Limb (tissue), 2 donors: ENCODE data around the gene PPM1H.

Source experiments
- DNase-seq, 2 donors: peaks; one replicate each; pipeline ENCODE4 v3.0.0-alpha.2; 2016; ENCODE audit errors: extremely low spot score in 2 of 2

Gene PPM1H

DNA sequence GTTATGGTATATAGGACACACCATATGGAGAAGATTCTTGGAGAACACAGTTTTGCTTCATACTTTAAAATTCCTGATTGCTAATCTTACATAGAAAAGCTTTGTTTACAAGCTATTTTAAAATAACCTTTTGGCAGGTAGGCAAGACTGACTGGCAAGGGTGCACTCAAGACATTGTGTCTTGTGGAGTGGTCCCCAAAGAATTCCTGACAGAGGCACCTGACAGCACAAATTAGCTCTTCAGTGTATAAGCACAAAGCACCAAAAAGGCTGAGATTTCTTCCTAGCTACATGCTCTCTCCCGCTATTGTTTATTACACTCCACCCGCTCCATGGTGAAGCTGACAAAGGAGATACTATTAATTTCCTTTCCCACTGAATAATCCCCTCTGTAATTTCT lies 329.0 kb downstream of the PPM1H start:
- no peak for DNase-seq

DNA sequence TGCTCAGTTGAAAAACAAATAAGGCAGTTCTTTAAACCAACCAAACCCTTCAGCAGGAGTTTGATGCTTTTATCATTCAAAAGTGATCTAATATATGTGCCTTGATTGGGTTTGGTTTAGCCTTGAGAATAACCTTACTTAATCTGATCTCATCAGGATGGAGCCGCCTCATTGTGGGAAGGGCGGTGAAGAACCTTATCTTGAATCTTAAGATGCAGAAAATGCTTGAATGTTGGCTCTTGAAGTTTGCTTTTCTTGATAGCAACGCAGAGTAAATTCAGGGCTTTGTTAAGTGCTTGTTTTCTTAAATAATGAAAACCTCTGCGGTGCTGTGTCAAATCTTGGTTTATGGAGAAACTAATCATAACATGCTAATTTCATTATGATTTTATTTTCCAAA lies 330.1 kb downstream of the PPM1H start:
- no peak for DNase-seq

DNA sequence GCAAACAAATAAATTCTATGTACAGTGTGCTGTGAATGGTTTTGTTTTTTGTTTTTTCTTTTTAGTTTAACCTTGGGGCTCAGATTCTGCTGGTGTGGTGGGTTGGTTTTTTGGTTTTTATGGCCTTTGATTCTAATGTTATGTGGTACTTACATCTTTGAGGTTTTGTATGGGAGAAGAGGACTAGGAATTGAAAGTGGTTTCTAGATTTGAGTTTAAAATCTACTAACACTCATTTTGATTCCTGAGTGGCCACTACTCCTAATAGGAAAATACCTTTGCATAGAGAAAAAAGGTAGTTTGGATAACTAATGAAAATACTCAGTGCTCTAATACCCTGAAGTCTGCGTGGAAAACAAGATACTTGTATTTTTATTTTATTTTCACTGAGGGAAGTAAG lies 330.6 kb downstream of the PPM1H start:
- no peak for DNase-seq

DNA sequence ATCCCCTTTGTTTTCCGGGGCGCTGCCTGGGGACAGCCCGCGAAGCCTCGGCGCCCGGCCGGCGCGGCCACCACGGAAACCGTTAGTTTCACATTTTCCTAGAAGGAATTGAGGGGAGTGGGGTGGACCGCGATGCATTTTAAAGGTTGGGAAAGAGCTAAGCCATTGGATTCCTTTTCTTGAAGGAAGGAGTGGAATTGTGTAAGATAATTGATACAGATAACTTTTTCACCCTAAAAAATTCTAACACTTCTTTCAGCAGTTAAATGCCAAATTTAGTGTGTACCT lies 331.2 kb downstream of the PPM1H start:
- DNase-seq = no peak

DNA sequence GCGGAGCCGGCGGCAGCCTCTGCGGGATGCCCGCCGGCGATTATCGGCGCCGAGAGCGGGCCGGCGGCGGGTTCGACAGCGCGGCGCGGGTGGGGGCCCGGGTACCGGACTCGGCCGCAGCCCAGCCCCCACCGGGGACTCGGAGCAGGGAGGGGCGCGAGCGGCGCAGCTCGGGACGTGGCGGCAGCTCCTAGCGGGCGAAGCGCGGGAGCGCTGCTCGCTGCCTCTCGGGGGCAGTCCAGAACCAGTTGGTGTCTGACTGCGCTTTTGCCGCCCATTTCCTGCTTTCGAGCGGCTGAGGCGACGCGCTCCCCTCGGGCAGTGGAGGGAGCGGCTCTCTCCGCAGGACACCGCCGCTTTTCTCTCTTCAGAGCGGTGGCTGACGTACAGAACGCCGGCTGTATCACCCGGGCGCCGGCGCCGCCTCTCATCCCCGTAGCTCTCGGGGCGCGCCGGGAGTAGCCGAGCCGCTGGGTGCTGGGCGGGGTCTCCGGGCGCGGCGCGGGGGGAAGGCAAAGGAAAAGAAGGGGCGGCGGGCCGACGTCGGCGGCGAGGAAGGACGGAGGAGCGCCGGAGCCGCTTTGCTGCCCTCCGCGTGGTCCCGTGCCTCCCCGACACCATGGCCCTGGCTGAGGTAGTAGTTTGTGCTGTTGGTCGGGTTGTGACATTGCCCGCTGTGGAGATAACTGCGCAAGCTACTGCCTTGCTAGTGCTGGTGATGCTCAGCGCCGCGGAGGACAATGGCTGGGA lies 331.7 kb downstream of the PPM1H start:
- DNase-seq = peak; percentile 89 to 91

DNA sequence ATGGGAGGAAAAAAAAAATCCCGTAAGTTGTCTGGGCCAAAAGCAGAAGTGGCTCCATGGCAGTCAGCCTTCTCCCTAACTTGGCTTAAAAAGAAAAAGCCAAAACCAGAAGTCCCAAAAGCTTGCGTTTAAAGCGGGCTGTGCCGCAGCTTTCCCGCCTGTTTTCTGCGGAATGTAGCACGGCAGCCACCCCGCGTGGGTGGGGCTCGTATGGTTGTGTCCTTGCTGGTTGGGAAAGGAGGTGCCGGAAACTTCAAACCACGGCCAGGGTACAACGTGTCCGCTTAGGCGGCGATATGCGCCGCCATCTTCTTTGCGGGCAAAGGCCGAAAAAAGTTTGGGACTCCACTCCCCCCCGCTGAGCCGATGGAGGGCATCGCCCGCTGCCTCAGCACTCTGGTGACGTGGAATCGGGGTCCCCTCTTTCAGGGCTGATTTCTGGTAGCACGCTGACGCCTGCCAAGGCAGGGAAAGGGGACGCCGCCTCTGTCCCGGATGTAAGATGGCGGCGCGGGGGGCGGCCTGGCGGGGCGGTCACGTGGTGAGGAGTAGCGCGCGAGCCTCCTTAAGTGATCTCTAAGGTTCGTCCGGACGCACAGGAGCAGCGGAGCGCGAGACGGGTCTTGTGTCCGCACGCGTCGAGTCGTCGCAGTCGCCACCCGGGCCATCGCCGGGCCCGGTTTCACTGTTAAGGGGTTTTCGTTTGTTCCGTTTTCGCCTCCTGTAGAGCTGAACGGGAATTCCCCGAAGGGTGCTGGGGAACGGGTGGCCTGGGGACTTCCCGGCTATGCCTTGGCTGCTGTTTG lies 332.5 kb downstream of the PPM1H start:
- DNase-seq = peak; percentile 94 to 95

DNA sequence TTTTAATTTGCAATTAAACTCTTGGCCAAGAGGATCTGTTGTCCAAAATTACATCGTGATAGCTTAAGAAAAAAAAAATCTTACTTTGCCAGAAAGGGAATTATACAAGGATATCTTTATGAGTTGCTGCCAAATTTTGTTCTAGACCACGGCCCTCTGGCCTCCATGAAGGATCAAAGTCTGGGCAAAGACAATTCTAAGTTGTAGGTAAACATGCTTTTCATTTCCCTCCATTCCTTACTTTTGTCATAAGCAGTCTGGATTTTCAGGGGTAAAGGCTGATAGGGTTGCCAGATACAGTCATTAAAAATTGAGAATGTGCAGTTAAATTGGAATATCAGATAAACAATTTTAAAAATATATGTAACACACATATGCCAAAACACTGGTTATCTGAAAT lies 333.2 kb downstream of the PPM1H start:
- no peak for DNase-seq

DNA sequence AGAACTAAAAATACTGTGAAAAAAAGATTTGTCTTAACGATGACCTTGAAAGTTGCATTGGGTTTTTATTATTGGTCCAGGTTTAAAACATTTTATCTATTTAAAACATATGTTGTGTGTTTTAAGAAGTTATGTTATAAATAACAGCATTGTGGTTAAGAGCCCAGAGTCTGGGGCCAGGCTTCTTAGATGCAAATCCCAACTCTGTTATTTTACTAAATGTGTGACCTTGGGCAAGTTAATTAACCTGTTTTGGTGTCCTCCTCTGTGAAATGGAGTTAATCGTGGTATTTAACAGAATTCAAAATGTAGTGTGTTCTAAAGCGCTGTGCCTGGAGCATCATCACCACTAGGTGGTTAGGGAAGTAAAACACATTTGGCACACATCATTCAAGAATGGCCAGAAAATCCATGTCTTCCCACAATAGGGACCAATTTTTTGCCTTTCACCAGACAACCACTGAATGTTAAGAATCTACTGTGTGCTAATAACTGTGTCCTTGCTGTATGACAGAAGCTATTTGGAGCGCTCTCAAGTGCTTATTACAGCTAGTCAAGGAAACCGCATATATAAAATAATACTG lies 335.0 kb downstream of the PPM1H start:
- no peak for DNase-seq

DNA sequence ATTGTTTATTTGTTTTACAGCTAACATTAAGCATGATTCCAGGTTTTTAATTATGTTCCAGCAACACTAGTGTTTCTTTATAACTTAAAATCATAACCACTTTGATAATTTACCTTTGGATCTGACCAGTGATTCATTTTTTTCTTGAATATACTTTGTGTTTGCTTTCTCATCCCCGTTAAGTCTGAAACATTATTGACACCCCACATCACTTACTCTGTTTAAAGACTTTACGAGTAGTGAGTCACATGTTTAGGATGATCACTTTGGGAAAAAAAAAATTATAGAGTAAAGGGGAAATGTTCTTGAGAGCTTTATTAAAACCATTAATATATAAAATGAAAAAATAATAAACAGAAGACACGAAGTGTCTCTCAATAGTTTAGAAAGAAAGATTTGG lies 336.1 kb downstream of the PPM1H start:
- no peak for DNase-seq

DNA sequence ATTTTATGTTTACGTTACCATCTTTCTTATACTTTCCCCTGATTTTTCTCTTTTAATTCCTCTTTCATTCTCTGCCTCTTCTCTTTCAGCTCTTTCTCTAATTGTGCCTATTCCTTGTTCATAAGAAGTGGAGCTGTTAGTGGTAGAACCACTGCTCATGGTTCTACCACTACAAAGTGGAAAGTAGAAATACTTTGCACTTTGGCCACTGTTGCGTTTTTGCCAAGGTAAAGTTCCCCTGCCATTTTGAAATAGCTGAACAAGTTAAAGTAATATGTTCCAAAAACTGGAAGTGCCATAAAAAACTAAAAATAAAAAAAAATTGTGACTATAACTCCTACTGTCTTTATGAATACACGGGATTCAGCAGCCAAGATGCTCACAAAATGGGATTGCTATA lies 337.7 kb downstream of the PPM1H start:
- no peak for DNase-seq
